Measurements from ENCODE around the gene ARSI.

ARSI gene

GRCh38 chr5:150305557-150305956 is 2.9 kb upstream of the ARSI start:
- DNase-seq: no peak

GRCh38 chr5:150305095-150305494 is 2.4 kb upstream of the ARSI start:
- DNase-seq: no peak

- no peak for DNase-seq
These were observed 1.9 kb upstream of the ARSI start for GRCh38 chr5:150304481-150305081.

- DNase-seq: no peak
These were observed 1.1 kb upstream of the ARSI start for GRCh38 chr5:150303660-150304386.

GRCh38 chr5:150303070-150303615 is 438 bp upstream of the ARSI start:
- DNase-seq: no peak

GRCh38 chr5:150301901-150302300 is 804 bp downstream of the ARSI start:
- DNase-seq: no peak

GRCh38 chr5:150301170-150301505 is 1.6 kb downstream of the ARSI start:
- DNase-seq: no peak

- no peak for DNase-seq
These were observed 2.1 kb downstream of the ARSI start for GRCh38 chr5:150300496-150301169.

GRCh38 chr5:150299571-150300327 is 3.0 kb downstream of the ARSI start:
- no peak for DNase-seq

GRCh38 chr5:150298701-150299451 is 3.8 kb downstream of the ARSI start:
- no peak for DNase-seq

GRCh38 chr5:150297934-150298595 is 4.6 kb downstream of the ARSI start:
- DNase-seq: no peak

GRCh38 chr5:150297236-150297890 is 5.3 kb downstream of the ARSI start:
- DNase-seq: no peak

- DNase-seq: no peak
These were observed 6.2 kb downstream of the ARSI start for GRCh38 chr5:150296496-150296895.

- DNase-seq: no peak
These were observed 6.8 kb downstream of the ARSI start for GRCh38 chr5:150295741-150296486.

GRCh38 chr5:150295172-150295634 is 7.5 kb downstream of the ARSI start:
- DNase-seq: no peak

GRCh38 chr5:150294551-150295071 is 8.1 kb downstream of the ARSI start:
- no peak for DNase-seq

GRCh38 chr5:150293091-150293941 is 9.4 kb downstream of the ARSI start:
- no peak for DNase-seq

- no peak for DNase-seq
These were observed 11.0 kb downstream of the ARSI start for GRCh38 chr5:150291388-150292385.
